C1 segment of cervical spinal cord (tissue), 14 donors: ENCODE results near the gene WBP4.
"Not testable (repeated sequence)": the region's sequence is repeated elsewhere in the genome, so short reads cannot be mapped to it uniquely, and the experiment has no call there.

Source experiments
- DNase-seq, 14 donors: peaks; one replicate each; lab custom pipeline; 2025; lab: John Stamatoyannopoulos, UW

The WBP4 gene

DNA sequence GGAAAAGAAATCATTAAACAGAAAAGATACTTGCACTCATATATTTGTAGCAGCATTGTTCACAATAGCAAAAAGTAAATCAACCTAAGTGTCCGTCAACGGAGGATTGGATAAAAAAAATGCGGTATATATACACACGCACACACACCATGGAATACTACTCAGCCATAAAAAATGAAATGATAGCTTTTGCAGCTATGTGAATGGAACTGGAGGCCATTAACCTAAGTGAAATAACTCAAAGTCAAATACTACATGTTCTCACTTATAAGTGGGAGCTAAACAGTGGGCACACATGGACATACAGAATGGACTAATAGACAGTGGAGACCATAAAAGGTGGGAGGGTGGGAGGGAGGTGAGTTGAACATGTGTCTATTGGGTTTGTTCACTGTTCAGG lies 18.4 kb downstream of the WBP4 start:
- DNase-seq = no peak

DNA sequence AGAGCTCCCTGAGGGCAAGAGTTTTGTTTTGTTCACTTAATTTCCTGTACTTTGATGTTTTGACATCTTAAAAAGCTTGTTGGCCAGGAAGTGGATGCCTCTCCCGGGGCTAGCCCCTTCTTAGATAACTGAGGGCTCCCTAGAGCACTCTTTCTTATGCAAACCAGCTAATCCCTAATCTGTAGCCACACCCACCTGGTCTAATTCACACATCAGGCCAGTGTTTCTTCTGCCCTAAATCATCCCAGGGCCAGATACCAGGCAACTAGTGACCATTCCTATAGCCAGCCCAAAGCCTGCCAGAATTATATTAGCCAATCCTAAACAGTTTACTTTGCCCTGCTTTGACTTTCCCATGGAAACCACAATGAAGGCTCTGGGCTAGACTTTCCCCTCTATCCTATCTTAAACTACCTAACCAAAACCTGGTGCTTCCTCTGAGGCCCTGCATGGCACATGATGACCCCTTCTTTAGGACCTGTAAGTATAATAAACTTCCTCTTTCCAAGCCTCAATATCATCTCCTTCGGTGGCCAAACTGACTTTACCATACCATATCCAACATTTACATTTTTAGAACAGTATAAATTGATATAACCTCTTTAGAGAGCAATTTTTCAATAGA lies 24.8 kb downstream of the WBP4 start:
- no peak for DNase-seq

DNA sequence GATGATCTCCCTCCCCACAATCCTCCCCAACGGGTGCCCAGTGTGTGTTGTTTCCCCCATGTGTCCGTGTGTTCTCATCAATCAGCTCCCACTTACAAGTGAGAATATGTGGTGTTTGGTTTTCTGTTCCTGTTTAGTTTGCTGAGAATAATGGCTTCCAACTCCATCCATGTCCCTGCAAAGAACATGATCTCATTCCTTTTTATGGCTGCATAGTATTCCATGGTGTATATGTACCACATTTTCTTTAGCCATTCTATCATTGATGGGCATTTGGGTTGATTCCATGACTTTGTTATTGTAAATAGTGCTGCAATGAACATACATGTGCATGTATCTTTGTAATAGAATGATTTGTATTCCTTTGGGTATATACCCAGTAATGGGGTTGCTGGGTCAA lies 34.4 kb downstream of the WBP4 start:
- not testable (repeated sequence) for DNase-seq

DNA sequence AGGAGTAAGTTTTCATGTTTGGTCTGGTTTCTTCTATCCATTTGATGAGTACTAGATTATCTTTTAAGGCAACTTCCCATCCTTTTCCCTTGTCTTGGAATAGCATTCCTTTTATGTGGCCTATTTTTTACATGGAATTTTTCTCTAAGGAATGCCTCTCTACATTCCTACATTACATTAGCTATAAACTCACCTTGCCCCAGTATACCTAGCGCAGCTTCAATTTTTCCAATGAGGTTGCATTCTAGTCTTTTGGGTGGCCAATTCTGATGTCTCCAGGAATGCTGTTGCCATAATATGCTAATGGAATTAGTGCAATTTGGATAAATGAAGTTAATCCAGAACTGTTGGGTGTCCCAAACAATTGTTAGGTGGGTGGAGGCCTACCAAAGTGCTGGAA lies 37.5 kb downstream of the WBP4 start:
- DNase-seq = no peak

DNA sequence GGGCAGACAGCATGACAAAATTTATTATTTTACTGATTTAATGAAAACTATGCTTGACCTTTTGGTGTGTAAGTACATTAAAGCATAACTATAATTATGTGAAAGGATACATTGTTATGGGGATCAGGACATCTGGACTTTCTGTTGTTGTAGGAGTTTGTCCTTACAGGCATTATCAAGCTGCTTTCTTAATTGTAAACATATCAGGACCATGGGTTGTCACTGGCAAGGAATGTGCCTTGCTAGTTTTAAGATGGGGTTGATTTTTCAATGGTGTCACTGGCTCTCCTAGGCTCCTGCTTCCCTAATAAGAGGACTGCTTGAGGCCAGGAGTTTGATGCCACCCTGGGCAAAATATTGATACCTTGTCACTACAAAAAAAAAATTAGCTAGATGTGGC lies 38.7 kb downstream of the WBP4 start:
- no peak for DNase-seq

DNA sequence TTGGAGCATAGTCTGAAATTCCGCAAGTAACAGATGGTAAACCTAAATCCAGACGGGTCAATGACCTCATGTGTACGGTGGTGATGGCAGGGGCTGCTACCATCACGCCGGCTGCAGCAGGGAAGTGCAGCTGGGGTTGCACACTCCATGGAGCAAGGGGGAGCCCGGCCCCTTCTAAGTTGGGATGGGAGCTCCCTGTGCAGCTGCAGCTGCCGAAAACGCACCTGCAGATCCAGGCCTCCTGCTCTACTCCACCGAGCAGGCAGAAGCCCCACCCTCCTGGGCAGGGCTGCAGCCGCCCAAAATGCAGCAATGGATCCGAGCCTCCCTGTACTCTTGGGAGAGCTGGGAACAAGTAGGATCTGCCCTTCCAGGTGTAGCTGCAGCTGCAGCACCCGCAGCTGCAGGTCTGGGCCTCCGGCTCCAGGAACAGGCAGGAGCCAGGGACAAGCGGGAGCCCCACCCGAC lies 45.8 kb downstream of the WBP4 start:
- no peak for DNase-seq

DNA sequence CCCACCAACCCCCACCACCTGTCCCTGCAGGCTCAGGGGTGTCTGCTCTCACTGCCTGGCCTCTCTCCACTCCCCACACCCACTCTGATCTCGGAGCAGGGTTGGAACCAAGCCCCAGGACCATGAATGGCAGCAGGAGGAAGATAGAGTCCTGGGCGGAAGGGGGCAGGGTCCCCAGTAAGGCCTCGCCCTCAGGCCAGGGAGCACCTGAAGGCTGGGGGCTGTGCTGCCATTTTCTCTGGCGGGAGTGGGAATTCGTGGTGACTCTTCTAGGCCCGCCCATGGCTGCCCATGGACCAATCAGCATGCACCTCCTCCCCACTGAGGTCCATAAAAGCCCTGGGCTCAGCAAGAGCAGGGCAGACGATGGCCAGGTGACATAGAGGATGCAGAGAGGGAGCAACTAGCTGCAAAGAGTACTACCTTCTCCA lies 46.3 kb downstream of the WBP4 start:
- DNase-seq = no peak

DNA sequence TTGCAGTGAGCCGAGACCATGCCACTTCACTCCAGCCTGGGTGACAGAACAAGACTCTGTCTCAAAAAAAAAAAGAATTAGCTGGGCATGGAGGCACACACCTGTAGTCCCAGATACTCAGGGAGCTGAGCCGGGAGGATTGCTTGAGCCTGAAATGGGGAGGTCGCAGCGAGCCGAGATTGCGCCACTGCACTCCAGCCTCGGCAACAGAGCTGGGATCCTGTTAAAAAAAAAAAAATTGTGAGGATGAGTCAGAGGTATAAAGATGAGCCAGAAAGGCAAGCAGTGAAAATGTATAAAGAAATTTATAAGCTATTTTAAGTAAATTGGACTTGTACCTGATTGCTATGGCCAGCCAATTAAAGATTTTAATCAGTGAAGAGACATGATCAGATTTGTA lies 50.1 kb downstream of the WBP4 start:
- DNase-seq = no peak

DNA sequence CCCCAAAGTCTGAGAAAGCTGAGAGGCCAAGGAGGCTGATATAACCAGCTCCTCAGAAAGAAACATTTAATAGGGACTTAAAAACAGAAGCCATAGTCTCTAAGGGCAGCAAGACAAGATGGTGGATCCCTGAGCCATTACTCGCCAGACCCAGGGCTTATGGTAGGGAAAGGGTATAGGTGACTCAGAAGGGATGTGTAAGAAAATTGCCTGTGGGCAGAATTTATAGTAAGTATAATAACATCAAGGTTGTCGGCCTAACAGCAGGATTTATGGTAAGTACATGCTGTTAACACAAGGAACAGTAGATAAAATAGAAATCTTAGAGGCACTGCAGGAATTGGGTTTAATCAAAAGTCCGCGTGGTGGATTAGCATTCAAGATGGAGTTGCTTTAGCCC lies 56.6 kb downstream of the WBP4 start:
- DNase-seq = no peak

DNA sequence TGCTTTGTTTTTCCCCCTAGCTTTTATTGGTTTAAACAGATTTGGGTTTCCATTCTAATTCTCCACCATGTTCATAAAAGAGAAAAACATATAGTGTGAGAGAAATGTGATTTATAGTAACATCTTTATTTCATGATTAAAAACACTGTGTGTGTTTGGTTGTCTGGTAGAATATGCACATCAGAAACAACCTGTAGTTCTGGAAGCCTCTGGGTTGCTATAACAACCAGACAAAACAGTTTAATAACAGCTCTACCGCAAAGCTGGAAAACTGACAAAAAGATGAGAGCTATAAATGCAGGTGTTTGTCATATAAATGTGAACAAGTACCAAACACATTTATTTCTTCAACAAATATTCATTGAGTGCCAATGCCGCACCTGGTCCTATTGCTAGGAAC lies 61.5 kb downstream of the WBP4 start:
- DNase-seq = no peak

DNA sequence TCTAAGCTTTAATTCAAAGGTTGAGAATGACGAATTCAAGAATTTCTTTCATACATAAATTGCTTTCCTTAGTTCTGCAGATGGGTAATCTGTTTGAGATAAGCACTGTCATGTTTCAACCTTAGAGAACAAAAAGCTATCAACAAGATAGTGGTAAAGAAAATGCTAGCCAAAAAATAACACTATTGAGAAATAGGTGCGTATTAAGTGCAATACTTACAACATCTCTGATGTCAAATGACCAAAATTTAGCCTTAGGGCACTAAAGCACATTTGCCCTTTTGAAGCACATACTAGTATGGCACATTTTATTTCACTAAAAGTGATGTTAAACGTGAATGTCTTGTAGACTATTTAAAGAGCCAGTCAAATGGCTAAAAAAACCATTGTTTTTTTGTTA lies 66.4 kb downstream of the WBP4 start:
- no peak for DNase-seq

DNA sequence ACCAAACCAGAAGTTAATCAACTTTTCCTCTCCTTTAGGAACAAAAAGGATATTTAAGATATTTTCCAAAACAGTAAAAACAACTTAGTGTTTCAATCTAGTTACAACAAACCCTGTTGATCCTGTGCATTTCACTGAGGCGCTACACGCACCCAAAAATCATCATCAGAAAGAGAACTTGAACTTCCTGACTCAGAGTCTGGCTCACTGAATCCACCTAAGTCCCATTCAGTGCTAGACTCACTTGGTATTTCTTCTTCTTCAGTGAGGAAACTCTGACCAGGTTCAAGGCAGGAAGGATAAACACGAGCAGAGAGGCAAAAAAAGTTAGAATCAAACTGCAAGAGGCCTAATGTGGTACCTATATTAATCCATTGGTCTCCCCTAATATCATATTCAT lies 69.0 kb downstream of the WBP4 start:
- no peak for DNase-seq

DNA sequence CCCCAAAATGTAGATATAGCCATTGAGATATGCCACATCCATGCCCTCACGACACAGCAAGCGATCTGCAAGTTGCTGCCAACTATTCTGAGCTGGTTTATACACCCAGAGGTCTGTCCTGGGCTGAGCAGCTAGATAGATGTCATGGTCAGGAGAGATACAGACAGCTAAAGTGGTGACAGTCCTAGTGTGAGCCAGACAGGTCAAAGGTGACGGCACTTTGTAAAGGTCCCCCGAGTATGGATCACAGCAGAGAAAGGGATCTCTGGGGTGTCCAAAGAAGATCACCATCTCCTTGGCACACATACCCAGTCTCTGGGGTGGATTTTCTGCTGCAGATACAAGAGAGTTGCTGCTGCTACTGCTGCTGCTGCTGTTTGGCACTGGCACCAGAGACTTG lies 69.9 kb downstream of the WBP4 start:
- DNase-seq = not testable (repeated sequence)

DNA sequence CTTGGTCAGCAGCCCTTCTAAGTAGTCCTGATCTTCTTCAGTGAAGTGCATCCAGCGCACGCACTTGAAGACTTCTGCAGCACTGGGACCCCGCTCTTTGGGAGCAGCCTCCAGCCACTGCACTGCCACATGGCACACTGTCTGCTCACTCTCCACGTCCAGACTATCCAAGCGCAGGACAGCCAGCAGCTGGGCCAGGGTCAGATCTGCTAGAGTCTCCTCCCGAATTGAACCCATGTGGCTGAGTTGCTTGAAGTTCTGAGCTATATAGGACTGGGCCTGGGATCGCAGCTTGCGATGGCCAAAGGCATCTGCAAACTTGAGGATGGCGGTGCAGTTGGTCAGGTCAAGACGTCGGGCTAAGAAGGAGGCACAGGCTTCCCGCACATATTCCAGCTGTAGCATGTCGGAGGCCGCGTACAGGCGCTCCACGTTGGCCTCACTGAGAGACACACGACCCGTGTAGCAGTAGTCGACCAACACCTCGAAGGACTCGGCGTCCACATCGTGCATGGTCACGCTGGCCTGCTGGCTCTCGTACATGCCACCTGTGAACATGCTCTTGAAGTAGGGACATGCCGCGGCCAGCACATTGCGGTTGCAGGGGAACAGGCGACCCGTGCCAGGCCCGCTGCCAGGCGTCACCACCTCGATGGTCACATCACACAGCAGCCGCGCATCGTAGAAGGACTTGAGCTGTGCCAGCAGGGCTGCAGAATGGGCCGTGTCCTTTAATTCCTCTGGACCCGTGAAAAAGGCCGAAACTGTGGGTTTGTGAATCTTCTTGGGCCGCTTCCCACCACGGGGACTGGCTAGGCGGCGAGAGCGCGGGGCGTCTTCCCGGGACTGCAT lies 70.6 kb downstream of the WBP4 start:
- peak in 4 of 14 donors; percentile 5 to 71 (median 62) for DNase-seq

DNA sequence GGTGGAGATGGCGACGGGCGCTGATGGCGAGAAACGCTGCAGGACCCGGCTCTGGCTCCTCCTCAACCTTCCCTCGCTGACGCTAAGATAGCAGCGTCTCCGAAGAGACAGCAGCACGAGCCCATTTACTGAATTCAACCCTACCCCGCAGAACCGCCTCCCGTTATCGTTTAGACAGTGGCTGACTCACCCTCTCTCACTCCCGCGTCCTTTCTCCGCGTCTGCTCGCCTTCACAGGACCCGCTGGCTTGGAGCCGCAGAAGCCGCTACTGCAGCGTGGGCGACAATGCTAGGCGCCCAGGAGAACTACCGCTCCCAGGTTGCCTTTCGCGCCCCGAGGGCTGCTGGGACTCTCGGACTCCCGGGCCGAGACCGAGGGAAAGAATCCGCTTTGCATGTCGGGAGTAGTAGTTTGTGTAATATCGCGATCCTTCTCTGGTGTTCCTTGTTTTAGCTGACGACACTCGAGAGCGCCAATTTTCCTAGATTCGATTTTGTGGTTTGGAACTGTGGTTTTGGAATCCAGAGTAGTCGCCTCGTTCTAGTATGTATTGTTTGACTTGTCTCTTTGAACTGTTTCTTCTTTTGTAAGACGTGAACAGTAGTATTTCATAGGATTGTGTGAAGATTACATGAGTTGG lies 71.3 kb downstream of the WBP4 start, which contains the start of gene KBTBD6:
Gene KBTBD6, minus strand, starts transcription at position 291 of the 641 bp plus-strand sequence. CDS start 291 bp downstream, outside the sequence.
- DNase-seq = peak; percentile 74 to 98 (median 95)
